Measurements from ENCODE around the gene IQCH.

IQCH gene

GRCh38 chr15:67303490-67304363 is 49.1 kb downstream of the IQCH start:
- Histone ChIP-seq H3K27ac (ENCODE audit: low read length) (no peak overlapping the region), H3K27me3 (ENCODE audit: low read depth, low read length) (no peaks in the 10 kb centered on the region), H3K4me3 (ENCODE audit: low read depth in 1 of 2, low read length in 2 of 2) (no peak overlapping the region), H3K36me3 (ENCODE audit: control insufficient read depth in 1 of 2, insufficient read depth in 2 of 2, low read length in 2 of 2) (no peaks in the 10 kb centered on the region), H3K9me3 (ENCODE audit: control insufficient read depth in 1 of 2, low read length in 2 of 2) (no peaks in the 10 kb centered on the region), H3K4me1 (ENCODE audit: control insufficient read depth in 1 of 2, insufficient read depth in 2 of 2, low read length in 2 of 2) (peaks cover 0 to 5% of the 10 kb centered on the region in 2 donors)

GRCh38 chr15:67304778-67305177 is 50.2 kb downstream of the IQCH start:
- Histone ChIP-seq H3K27ac (ENCODE audit: low read length) (no peak overlapping the region), H3K4me1 (ENCODE audit: control insufficient read depth in 1 of 2, insufficient read depth in 2 of 2, low read length in 2 of 2) (peaks cover 0 to 5% of the 10 kb centered on the region in 2 donors), H3K27me3 (ENCODE audit: low read depth, low read length) (no peaks in the 10 kb centered on the region), H3K36me3 (ENCODE audit: control insufficient read depth in 1 of 2, insufficient read depth in 2 of 2, low read length in 2 of 2) (no peaks in the 10 kb centered on the region), H3K4me3 (ENCODE audit: low read depth in 1 of 2, low read length in 2 of 2) (no peak overlapping the region), H3K9me3 (ENCODE audit: control insufficient read depth in 1 of 2, low read length in 2 of 2) (no peaks in the 10 kb centered on the region)

- Histone ChIP-seq H3K4me3 (ENCODE audit: low read depth in 1 of 2, low read length in 2 of 2) (no peak overlapping the region), H3K27ac (ENCODE audit: low read length) (no peak overlapping the region), H3K4me1 (ENCODE audit: control insufficient read depth in 1 of 2, insufficient read depth in 2 of 2, low read length in 2 of 2) (peaks cover 0 to 5% of the 10 kb centered on the region in 2 donors)
Measured at GRCh38 chr15:67305506-67305905, 50.9 kb downstream of the IQCH start.

GRCh38 chr15:67307156-67307555 is 52.6 kb downstream of the IQCH start:
- Histone ChIP-seq H3K4me3 (ENCODE audit: low read depth in 1 of 2, low read length in 2 of 2) (no peak overlapping the region), H3K4me1 (ENCODE audit: control insufficient read depth in 1 of 2, insufficient read depth in 2 of 2, low read length in 2 of 2) (peaks cover 0 to 5% of the 10 kb centered on the region in 2 donors), H3K27ac (ENCODE audit: low read length) (no peak overlapping the region), H3K27me3 (ENCODE audit: low read depth, low read length) (no peaks in the 10 kb centered on the region), H3K36me3 (ENCODE audit: control insufficient read depth in 1 of 2, insufficient read depth in 2 of 2, low read length in 2 of 2) (no peaks in the 10 kb centered on the region), H3K9me3 (ENCODE audit: control insufficient read depth in 1 of 2, low read length in 2 of 2) (no peaks in the 10 kb centered on the region)

More at GRCh38 chr15:67305506-67305905, 50.9 kb downstream of the IQCH start:
- no peaks in the 10 kb centered on the region for H3K27me3 ChIP-seq (ENCODE audit: low read depth, low read length)
- H3K9me3 ChIP-seq (ENCODE audit: control insufficient read depth in 1 of 2, low read length in 2 of 2): no peaks in the 10 kb centered on the region
- H3K36me3 ChIP-seq (ENCODE audit: control insufficient read depth in 1 of 2, insufficient read depth in 2 of 2, low read length in 2 of 2): no peaks in the 10 kb centered on the region

GRCh38 chr15:67307889-67308597 is 53.5 kb downstream of the IQCH start:
- no peaks in the 10 kb centered on the region for H3K27me3 ChIP-seq (ENCODE audit: low read depth, low read length)
- H3K27ac ChIP-seq (ENCODE audit: low read length): no peak overlapping the region
- H3K36me3 ChIP-seq (ENCODE audit: control insufficient read depth in 1 of 2, insufficient read depth in 2 of 2, low read length in 2 of 2): no peaks in the 10 kb centered on the region
- H3K4me3 ChIP-seq (ENCODE audit: low read depth in 1 of 2, low read length in 2 of 2): no peak overlapping the region
- H3K4me1 ChIP-seq (ENCODE audit: control insufficient read depth in 1 of 2, insufficient read depth in 2 of 2, low read length in 2 of 2): peaks cover 0 to 5% of the 10 kb centered on the region in 2 donors
- H3K9me3 ChIP-seq (ENCODE audit: control insufficient read depth in 1 of 2, low read length in 2 of 2): no peaks in the 10 kb centered on the region

GRCh38 chr15:67311731-67312130 is 57.1 kb downstream of the IQCH start:
- Histone ChIP-seq H3K27me3 (ENCODE audit: low read depth, low read length) (no peaks in the 10 kb centered on the region), H3K36me3 (ENCODE audit: control insufficient read depth in 1 of 2, insufficient read depth in 2 of 2, low read length in 2 of 2) (no peaks in the 10 kb centered on the region), H3K4me3 (ENCODE audit: low read depth in 1 of 2, low read length in 2 of 2) (no peak overlapping the region), H3K27ac (ENCODE audit: low read length) (no peak overlapping the region), H3K4me1 (ENCODE audit: control insufficient read depth in 1 of 2, insufficient read depth in 2 of 2, low read length in 2 of 2) (peaks cover 0 to 5% of the 10 kb centered on the region in 2 donors), H3K9me3 (ENCODE audit: control insufficient read depth in 1 of 2, low read length in 2 of 2) (no peaks in the 10 kb centered on the region)

GRCh38 chr15:67319961-67320360 is 65.4 kb downstream of the IQCH start:
- no peak overlapping the region for H3K27ac ChIP-seq (ENCODE audit: low read length)
- no peaks in the 10 kb centered on the region for H3K4me1 ChIP-seq (ENCODE audit: control insufficient read depth in 1 of 2, insufficient read depth in 2 of 2, low read length in 2 of 2)
- no peak overlapping the region for H3K4me3 ChIP-seq (ENCODE audit: low read depth in 1 of 2, low read length in 2 of 2)
- no peaks in the 10 kb centered on the region for H3K27me3 ChIP-seq (ENCODE audit: low read depth, low read length)
- H3K36me3 ChIP-seq (ENCODE audit: control insufficient read depth in 1 of 2, insufficient read depth in 2 of 2, low read length in 2 of 2): no peaks in the 10 kb centered on the region
- no peaks in the 10 kb centered on the region for H3K9me3 ChIP-seq (ENCODE audit: control insufficient read depth in 1 of 2, low read length in 2 of 2)

GRCh38 chr15:67321352-67321751 is 66.8 kb downstream of the IQCH start:
- Histone ChIP-seq H3K4me1 (ENCODE audit: control insufficient read depth in 1 of 2, insufficient read depth in 2 of 2, low read length in 2 of 2) (no peaks in the 10 kb centered on the region), H3K27ac (ENCODE audit: low read length) (no peak overlapping the region), H3K9me3 (ENCODE audit: control insufficient read depth in 1 of 2, low read length in 2 of 2) (no peaks in the 10 kb centered on the region), H3K4me3 (ENCODE audit: low read depth in 1 of 2, low read length in 2 of 2) (no peak overlapping the region), H3K36me3 (ENCODE audit: control insufficient read depth in 1 of 2, insufficient read depth in 2 of 2, low read length in 2 of 2) (no peaks in the 10 kb centered on the region), H3K27me3 (ENCODE audit: low read depth, low read length) (no peaks in the 10 kb centered on the region)

GRCh38 chr15:67322481-67322880 is 67.9 kb downstream of the IQCH start:
- no peaks in the 10 kb centered on the region for H3K27me3 ChIP-seq (ENCODE audit: low read depth, low read length)
- H3K27ac ChIP-seq (ENCODE audit: low read length): no peak overlapping the region
- no peak overlapping the region for H3K4me3 ChIP-seq (ENCODE audit: low read depth in 1 of 2, low read length in 2 of 2)
- H3K9me3 ChIP-seq (ENCODE audit: control insufficient read depth in 1 of 2, low read length in 2 of 2): peaks cover 0 to under 1% of the 10 kb centered on the region in 2 donors
- H3K4me1 ChIP-seq (ENCODE audit: control insufficient read depth in 1 of 2, insufficient read depth in 2 of 2, low read length in 2 of 2): no peaks in the 10 kb centered on the region
- H3K36me3 ChIP-seq (ENCODE audit: control insufficient read depth in 1 of 2, insufficient read depth in 2 of 2, low read length in 2 of 2): no peaks in the 10 kb centered on the region

- no peaks in the 10 kb centered on the region for H3K27me3 ChIP-seq (ENCODE audit: low read depth, low read length)
- H3K9me3 ChIP-seq (ENCODE audit: control insufficient read depth in 1 of 2, low read length in 2 of 2): peaks cover 0 to 4% of the 10 kb centered on the region in 2 donors
- no peaks in the 10 kb centered on the region for H3K4me1 ChIP-seq (ENCODE audit: control insufficient read depth in 1 of 2, insufficient read depth in 2 of 2, low read length in 2 of 2)
- no peak overlapping the region for H3K4me3 ChIP-seq (ENCODE audit: low read depth in 1 of 2, low read length in 2 of 2)
- H3K36me3 ChIP-seq (ENCODE audit: control insufficient read depth in 1 of 2, insufficient read depth in 2 of 2, low read length in 2 of 2): no peaks in the 10 kb centered on the region
- H3K27ac ChIP-seq (ENCODE audit: low read length): no peak overlapping the region
Measured at GRCh38 chr15:67327312-67327711, 72.7 kb downstream of the IQCH start.

GRCh38 chr15:67327737-67328136 is 73.2 kb downstream of the IQCH start:
- Histone ChIP-seq H3K36me3 (ENCODE audit: control insufficient read depth in 1 of 2, insufficient read depth in 2 of 2, low read length in 2 of 2) (no peaks in the 10 kb centered on the region), H3K27ac (ENCODE audit: low read length) (no peak overlapping the region), H3K27me3 (ENCODE audit: low read depth, low read length) (no peaks in the 10 kb centered on the region), H3K9me3 (ENCODE audit: control insufficient read depth in 1 of 2, low read length in 2 of 2) (peaks cover 0 to 4% of the 10 kb centered on the region in 2 donors), H3K4me3 (ENCODE audit: low read depth in 1 of 2, low read length in 2 of 2) (no peak overlapping the region), H3K4me1 (ENCODE audit: control insufficient read depth in 1 of 2, insufficient read depth in 2 of 2, low read length in 2 of 2) (no peaks in the 10 kb centered on the region)
